ENCODE measurements around the gene ISYNA1.

DNA sequence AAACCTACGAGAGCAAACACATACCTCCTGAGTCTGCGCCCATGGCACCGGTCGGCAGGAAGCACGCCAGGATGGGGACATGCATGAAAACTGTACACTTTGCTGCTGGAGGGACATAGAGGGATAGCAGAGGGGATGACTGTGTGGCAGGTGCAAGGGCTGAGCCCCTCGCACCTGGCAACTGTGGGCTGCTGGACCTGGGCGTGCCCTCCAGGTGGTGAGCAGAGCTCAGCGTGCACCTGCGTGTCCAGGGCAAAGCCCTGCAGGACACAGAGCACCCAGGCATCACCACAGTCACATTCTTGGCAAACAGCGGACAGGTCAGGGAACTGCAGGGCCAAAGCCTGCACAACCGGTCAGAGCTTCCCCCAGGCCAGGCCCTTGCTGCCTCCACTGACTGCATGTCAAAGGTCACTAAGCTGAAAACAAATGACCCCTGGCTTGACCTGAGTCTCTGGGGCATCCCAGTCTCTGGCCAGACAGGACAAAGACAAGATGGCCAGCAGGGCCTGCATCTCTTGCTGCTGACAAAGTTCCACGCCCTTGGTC lies 9.0 kb upstream of the ISYNA1 start:
- TF ChIP-seq CTCF (IDR thresholded peaks at IDR 0.05), result no peak
- no peak for TF ChIP-seq CHD2 (IDR thresholded peaks at IDR 0.05; ENCODE audit: low read length, partially characterized antibody)
- no peak for TF ChIP-seq POLR2A (IDR thresholded peaks at IDR 0.05; ENCODE audit: low read length)
- no peak for TF ChIP-seq SMC3 (IDR thresholded peaks at IDR 0.05)
- no peak for TF ChIP-seq CHD4 (IDR thresholded peaks at IDR 0.05; ENCODE audit: borderline replicate concordance)
- TF ChIP-seq, protein P1, sequence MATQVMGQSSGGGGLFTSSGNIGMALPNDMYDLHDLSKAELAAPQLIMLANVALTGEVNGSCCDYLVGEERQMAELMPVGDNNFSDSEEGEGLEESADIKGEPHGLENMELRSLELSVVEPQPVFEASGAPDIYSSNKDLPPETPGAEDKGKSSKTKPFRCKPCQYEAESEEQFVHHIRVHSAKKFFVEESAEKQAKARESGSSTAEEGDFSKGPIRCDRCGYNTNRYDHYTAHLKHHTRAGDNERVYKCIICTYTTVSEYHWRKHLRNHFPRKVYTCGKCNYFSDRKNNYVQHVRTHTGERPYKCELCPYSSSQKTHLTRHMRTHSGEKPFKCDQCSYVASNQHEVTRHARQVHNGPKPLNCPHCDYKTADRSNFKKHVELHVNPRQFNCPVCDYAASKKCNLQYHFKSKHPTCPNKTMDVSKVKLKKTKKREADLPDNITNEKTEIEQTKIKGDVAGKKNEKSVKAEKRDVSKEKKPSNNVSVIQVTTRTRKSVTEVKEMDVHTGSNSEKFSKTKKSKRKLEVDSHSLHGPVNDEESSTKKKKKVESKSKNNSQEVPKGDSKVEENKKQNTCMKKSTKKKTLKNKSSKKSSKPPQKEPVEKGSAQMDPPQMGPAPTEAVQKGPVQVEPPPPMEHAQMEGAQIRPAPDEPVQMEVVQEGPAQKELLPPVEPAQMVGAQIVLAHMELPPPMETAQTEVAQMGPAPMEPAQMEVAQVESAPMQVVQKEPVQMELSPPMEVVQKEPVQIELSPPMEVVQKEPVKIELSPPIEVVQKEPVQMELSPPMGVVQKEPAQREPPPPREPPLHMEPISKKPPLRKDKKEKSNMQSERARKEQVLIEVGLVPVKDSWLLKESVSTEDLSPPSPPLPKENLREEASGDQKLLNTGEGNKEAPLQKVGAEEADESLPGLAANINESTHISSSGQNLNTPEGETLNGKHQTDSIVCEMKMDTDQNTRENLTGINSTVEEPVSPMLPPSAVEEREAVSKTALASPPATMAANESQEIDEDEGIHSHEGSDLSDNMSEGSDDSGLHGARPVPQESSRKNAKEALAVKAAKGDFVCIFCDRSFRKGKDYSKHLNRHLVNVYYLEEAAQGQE (IDR thresholded peaks at IDR 0.05), result no peak
- TF ChIP-seq, protein P2, sequence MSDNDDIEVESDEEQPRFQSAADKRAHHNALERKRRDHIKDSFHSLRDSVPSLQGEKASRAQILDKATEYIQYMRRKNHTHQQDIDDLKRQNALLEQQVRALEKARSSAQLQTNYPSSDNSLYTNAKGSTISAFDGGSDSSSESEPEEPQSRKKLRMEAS (IDR thresholded peaks at IDR 0.05), result no peak
- TF ChIP-seq RCOR1 (IDR thresholded peaks at IDR 0.05; ENCODE audit: low read depth, low read length), result no peak
- TF ChIP-seq USF2 (IDR thresholded peaks at IDR 0.05), result no peak
- no peak for TF ChIP-seq JUNB (IDR thresholded peaks at IDR 0.05)
